Gastroesophageal sphincter (tissue), 4 donors: ENCODE results near the gene GPHN. TPM values are rescaled to one million over a fixed set of nuclear protein-coding genes. Genes with fewer than 3 reads are reported as not detected.

Experiments
- ATAC-seq: fragments of 150-250 bp; one replicate; pipeline ENCODE4 v1.9.1; 2016; ENCODE audit warnings: mild to moderate bottlenecking, moderate library complexity
- H3K27ac ChIP-seq, 4 donors: fragments of 200-600 bp; sonication (generic) in 3 of 4; 1 replicate in 3 of 4; 2 replicates in 1 of 4; pipeline ENCODE4 v1.5.1; 2016 to 2019
- H3K27me3 ChIP-seq: fragments of 200-600 bp; sonication (generic); one replicate; pipeline ENCODE4 v1.5.1; 2019
- H3K36me3 ChIP-seq, 2 donors: fragments of 200-600 bp; sonication (generic); one replicate each; pipeline ENCODE4 v1.5.1; 2019; ENCODE audit warnings: control low read depth in 1 of 2
- H3K4me1 ChIP-seq, 3 donors: fragments of 200-600 bp; sonication (generic); 1 replicate in 2 of 3; 2 replicates in 1 of 3; pipeline ENCODE4 v1.5.1; 2016 to 2019; ENCODE audit warnings: control low read depth in 2 of 3
- H3K4me3 ChIP-seq, 2 donors: fragments of 200-600 bp; sonication (generic); one replicate each; pipeline ENCODE4 v1.5.1; 2019; ENCODE audit warnings: mild to moderate bottlenecking in 1 of 2, moderate library complexity in 1 of 2
- H3K9me3 ChIP-seq, 3 donors: fragments of 200-600 bp; sonication (generic); one replicate each; pipeline ENCODE4 v1.5.1; 2017 to 2019; ENCODE audit warnings: control low read depth in 2 of 3
- CTCF ChIP-seq, 4 experiments: fragments of 200-600 bp in 2 of 4; fragments of 450-650 bp in 2 of 4; sonication (generic) in 1 of 4; IDR thresholded peaks; one replicate each; pipeline ENCODE4 v1.5.1; 2017 to 2019; ENCODE audit warnings: antibody characterized with exemption in 4 of 4, mild to moderate bottlenecking in 2 of 4, moderate library complexity in 2 of 4
- EP300 ChIP-seq: sonication (generic); formaldehyde crosslinking; IDR thresholded peaks from one replicate; pipeline ENCODE4 v1.6.1; 2017; ENCODE audit warnings: antibody characterized with exemption, mild to moderate bottlenecking
- POLR2A ChIP-seq, 2 donors: fragments of 450-650 bp; IDR thresholded peaks; one replicate each; pipeline ENCODE4 v1.6.1; 2017; ENCODE audit warnings: antibody characterized with exemption in 2 of 2, mild to moderate bottlenecking in 2 of 2, moderate library complexity in 1 of 2
- POLR2AphosphoS5 ChIP-seq: sonication (generic); formaldehyde crosslinking; IDR thresholded peaks from one replicate; pipeline ENCODE4 v1.6.1; 2017; ENCODE audit warnings: antibody characterized with exemption
- WGBS, 2 donors: methylation state at CpG; one replicate each; pipeline ENCODE4 v1.1.5; 2018; ENCODE audit warnings: low coverage in 1 of 2; 5-methylcytosine and 5-hydroxymethylcytosine counted together
- total RNA-seq, 4 donors: library from RNA; depleted of rRNA; stranded (reverse); fragments of >200 nt; gene quantifications; one replicate each; pipeline ENCODE4 v1.1.0, GENCODE V29; 2016

The GPHN gene
- total RNA-seq, 4 donors from 2014 or later, result 13.1 to 16.5 (median 14.7) TPM

- Histone ChIP-seq H3K4me3 (no peak overlapping the region), H3K9me3 (peaks cover 0 to 21% (median 0%) of the 10 kb centered on the region in 3 donors), H3K27ac (no peak overlapping the region), H3K36me3 (peaks cover 0 to 23% of the 10 kb centered on the region in 2 donors), H3K27me3 (no peaks in the 10 kb centered on the region), H3K4me1 (no peaks in the 10 kb centered on the region)
- WGBS, 2 donors, result 100% methylated on average over 1 of the region's 1 CpG; no CpG with 5 or more reads in 1 of the 2 donors
- no peak for TF ChIP-seq CTCF (IDR thresholded peaks at IDR 0.05)
- TF ChIP-seq EP300, result no peak
- no peak for TF ChIP-seq POLR2AphosphoS5
- TF ChIP-seq POLR2A (IDR thresholded peaks at IDR 0.05), result no peak
- no peak for ATAC-seq
These were observed 664.6 kb downstream of the GPHN start for GRCh38 chr14:67172520-67172919.

GRCh38 chr14:67173719-67174118, 665.8 kb downstream of the GPHN start:
- H3K36me3 ChIP-seq, result peaks cover 0 to 26% of the 10 kb centered on the region in 2 donors
- H3K4me1 ChIP-seq, result no peaks in the 10 kb centered on the region
- no peak overlapping the region for H3K4me3 ChIP-seq
- peaks cover 0 to 33% (median 0%) of the 10 kb centered on the region in 3 donors for H3K9me3 ChIP-seq
- 95 to 97% methylated on average over 2 of the region's 2 CpGs for WGBS, 2 donors
- H3K27me3 ChIP-seq, result no peaks in the 10 kb centered on the region
- TF ChIP-seq POLR2A (IDR thresholded peaks at IDR 0.05), result no peak
- no peak for TF ChIP-seq POLR2AphosphoS5
- TF ChIP-seq CTCF (IDR thresholded peaks at IDR 0.05), result no peak
- no peak for TF ChIP-seq EP300
- no peak overlapping the region for H3K27ac ChIP-seq
- no peak for ATAC-seq

GRCh38 chr14:67186172-67186768, 678.3 kb downstream of the GPHN start:
- no peak for ATAC-seq
- H3K27me3 ChIP-seq, result no peaks in the 10 kb centered on the region
- TF ChIP-seq EP300, result no peak
- TF ChIP-seq POLR2A (IDR thresholded peaks at IDR 0.05), result no peak
- no peak for TF ChIP-seq POLR2AphosphoS5
- no peak for TF ChIP-seq CTCF (IDR thresholded peaks at IDR 0.05)
- peaks cover 0 to 5% (median 0%) of the 10 kb centered on the region in 3 donors for H3K4me1 ChIP-seq
- H3K36me3 ChIP-seq, result peaks cover 0 to 3% of the 10 kb centered on the region in 2 donors
- H3K4me3 ChIP-seq, result no peak overlapping the region
- H3K9me3 ChIP-seq, result no peaks in the 10 kb centered on the region
- WGBS, 2 donors, result 86 to 93% methylated on average over 5 of the region's 5 CpGs
- no peak overlapping the region for H3K27ac ChIP-seq

- peaks cover 0 to 5% (median 0%) of the 10 kb centered on the region in 3 donors for H3K4me1 ChIP-seq
- ATAC-seq, result no peak
These were observed 679.0 kb downstream of the GPHN start for GRCh38 chr14:67186789-67187584.

GRCh38 chr14:67187826-67188225, 679.9 kb downstream of the GPHN start:
- no peaks in the 10 kb centered on the region for H3K9me3 ChIP-seq
- no peak overlapping the region for H3K27ac ChIP-seq
- 86% methylated on average over 2 of the region's 2 CpGs for WGBS, 2 donors
- H3K4me1 ChIP-seq, result peaks cover 0 to 5% (median 0%) of the 10 kb centered on the region in 3 donors
- H3K4me3 ChIP-seq, result no peak overlapping the region
- TF ChIP-seq EP300 (no peak), POLR2AphosphoS5 (no peak), POLR2A (IDR thresholded peaks at IDR 0.05) (no peak), CTCF (IDR thresholded peaks at IDR 0.05) (no peak)
- no peaks in the 10 kb centered on the region for H3K36me3 ChIP-seq
- ATAC-seq, result no peak
- no peaks in the 10 kb centered on the region for H3K27me3 ChIP-seq

More at GRCh38 chr14:67186789-67187584, 679.0 kb downstream of the GPHN start:
- no peak overlapping the region for H3K4me3 ChIP-seq
- no peaks in the 10 kb centered on the region for H3K36me3 ChIP-seq
- TF ChIP-seq POLR2A (IDR thresholded peaks at IDR 0.05) (no peak), POLR2AphosphoS5 (peak; percentile 76)
- no peak overlapping the region for H3K27ac ChIP-seq
- no peaks in the 10 kb centered on the region for H3K9me3 ChIP-seq
- H3K27me3 ChIP-seq, result no peaks in the 10 kb centered on the region
- WGBS, 2 donors, result 6 to 26% methylated on average over 2 to 6 of the region's 7 CpGs
